A549 (cell line): ENCODE data around the gene CTNND2.

Experiments used
- CHD2 ChIP-seq: fragments of 150-350 bp; IDR thresholded peaks from 2 replicates; pipeline ENCODE4 v1.6.1; 2014; ENCODE audit warnings: low read length; ENCODE audit not compliant: partially characterized antibody
- CTCF ChIP-seq: fragments of >200 bp; sonication (Bioruptor Twin); formaldehyde crosslinking; IDR thresholded peaks from 3 replicates; pipeline ENCODE4 v1.5.1; 2016
- EP300 ChIP-seq, 2 experiments: fragments of >200 bp; sonication (Bioruptor Twin); formaldehyde crosslinking; IDR thresholded peaks; 2 replicates in 1 of 2; 3 replicates in 1 of 2; pipeline ENCODE4 v1.6.1; 2016 to 2017
- GATA3 ChIP-seq: IDR thresholded peaks from 2 replicates; pipeline ENCODE4 v1.6.1; 2012; ENCODE audit warnings: borderline replicate concordance
- HMGXB4 ChIP-seq: fragments of 250-450 bp; sonication (Bioruptor Pico); IDR thresholded peaks from 2 replicates; pipeline ENCODE4 v1.5.0; 2021; ENCODE audit warnings: mild to moderate bottlenecking, moderate library complexity, borderline replicate concordance
- JUN ChIP-seq, 2 experiments: fragments of >200 bp; sonication (Bioruptor Twin); formaldehyde crosslinking; IDR thresholded peaks; 2 replicates in 1 of 2; 3 replicates in 1 of 2; pipeline ENCODE4 v1.6.1; 2016 to 2017
- MAX ChIP-seq: IDR thresholded peaks from 2 replicates; pipeline ENCODE4 v1.6.1; 2012
- PBX3 ChIP-seq: IDR thresholded peaks from 2 replicates; pipeline ENCODE4 v1.6.1; 2012
- PHF8 ChIP-seq: fragments of 200-600 bp; sonication (generic); IDR thresholded peaks from 2 replicates; pipeline ENCODE4 v1.6.1; 2016; ENCODE audit warnings: low read depth, mild to moderate bottlenecking, antibody characterized with exemption, moderate library complexity, borderline replicate concordance
- POLR2A ChIP-seq: IDR thresholded peaks from 2 replicates; pipeline ENCODE4 v1.6.1; 2012; ENCODE audit warnings: mild to moderate bottlenecking, low read length
- RCOR1 ChIP-seq: fragments of 150-350 bp; IDR thresholded peaks from 2 replicates; pipeline ENCODE4 v1.6.1; 2014; ENCODE audit warnings: antibody characterized with exemption, low read length, low read depth
- SMC3 ChIP-seq: fragments of >200 bp; sonication (Bioruptor Twin); formaldehyde crosslinking; IDR thresholded peaks from 3 replicates; pipeline ENCODE4 v1.6.1; 2018; ENCODE audit warnings: inconsistent platforms
- TFCP2L1 ChIP-seq: fragments of 250-450 bp; sonication (Bioruptor Pico); IDR thresholded peaks from 2 replicates; pipeline ENCODE4 v1.5.0; 2021; ENCODE audit warnings: mild to moderate bottlenecking

DNA sequence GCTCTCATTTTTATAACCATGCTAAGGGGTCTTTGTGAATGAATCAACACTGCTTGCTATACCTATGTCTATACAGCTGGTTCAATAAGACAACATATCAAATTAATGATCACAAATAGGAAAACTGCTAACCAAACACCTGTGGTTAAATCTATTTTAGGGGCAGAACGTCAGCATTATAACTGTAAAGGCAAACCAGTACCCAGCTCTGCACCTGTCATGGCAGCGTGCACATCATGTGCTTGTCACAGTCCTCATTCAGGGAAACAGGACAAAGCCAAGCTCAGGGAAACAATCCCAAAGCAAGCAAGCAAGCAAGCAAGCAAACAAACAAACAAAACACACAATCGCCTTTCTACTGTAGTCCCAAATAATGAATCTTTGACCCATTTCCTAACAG, 865.5 kb downstream of the CTNND2 start:
- TF ChIP-seq RCOR1 (no peak), JUN (IDR thresholded peaks at IDR 0.05) (no peak), SMC3 (no peak), CTCF (no peak), GATA3 (no peak), MAX (no peak), CHD2 (no peak), EP300 (IDR thresholded peaks at IDR 0.05) (no peak), PBX3 (no peak), POLR2A (no peak), HMGXB4 (CRISPR knock-in tag) (no peak), PHF8 (no peak), TFCP2L1 (CRISPR knock-in tag) (no peak)
